PFSK-1 (cell line): ENCODE data around the gene MICU1.

ENCODE experiments used
- FOXP2 ChIP-seq: optimal IDR thresholded peaks from 2 replicates; pipeline ENCODE3; 2011; ENCODE audit warnings: borderline replicate concordance, control low read depth, inconsistent platforms; ENCODE audit not compliant: insufficient read depth; ENCODE audit errors: extremely low read length, extremely low read depth
- POLR2AphosphoS5 ChIP-seq: IDR thresholded peaks from 2 replicates; pipeline ENCODE4 v1.6.1; 2012; ENCODE audit warnings: low read depth, mild to moderate bottlenecking, control low read depth, low read length, moderate library complexity
- SIN3A ChIP-seq: IDR thresholded peaks from 2 replicates; pipeline ENCODE4 v1.6.1; 2012; ENCODE audit warnings: mild to moderate bottlenecking, low read length, moderate library complexity, borderline replicate concordance; ENCODE audit not compliant: insufficient read depth
- TAF1 ChIP-seq: IDR thresholded peaks from 2 replicates; pipeline ENCODE4 v1.6.1; 2012; ENCODE audit warnings: low read length, control low read depth, borderline replicate concordance; ENCODE audit not compliant: insufficient read depth
- TF ChIP-seq, protein P1 (sequence below), 2 experiments: IDR thresholded peaks; 2 replicates each; pipeline versions ENCODE4 v1.6.1 to v1.8.0; 2011 to 2012; ENCODE audit warnings: low read depth in 2 of 2, low read length in 2 of 2, control low read depth in 1 of 2, inconsistent platforms in 1 of 2, mild to moderate bottlenecking in 1 of 2, moderate library complexity in 1 of 2; ENCODE audit not compliant: insufficient read depth in 1 of 2

The MICU1 gene

DNA sequence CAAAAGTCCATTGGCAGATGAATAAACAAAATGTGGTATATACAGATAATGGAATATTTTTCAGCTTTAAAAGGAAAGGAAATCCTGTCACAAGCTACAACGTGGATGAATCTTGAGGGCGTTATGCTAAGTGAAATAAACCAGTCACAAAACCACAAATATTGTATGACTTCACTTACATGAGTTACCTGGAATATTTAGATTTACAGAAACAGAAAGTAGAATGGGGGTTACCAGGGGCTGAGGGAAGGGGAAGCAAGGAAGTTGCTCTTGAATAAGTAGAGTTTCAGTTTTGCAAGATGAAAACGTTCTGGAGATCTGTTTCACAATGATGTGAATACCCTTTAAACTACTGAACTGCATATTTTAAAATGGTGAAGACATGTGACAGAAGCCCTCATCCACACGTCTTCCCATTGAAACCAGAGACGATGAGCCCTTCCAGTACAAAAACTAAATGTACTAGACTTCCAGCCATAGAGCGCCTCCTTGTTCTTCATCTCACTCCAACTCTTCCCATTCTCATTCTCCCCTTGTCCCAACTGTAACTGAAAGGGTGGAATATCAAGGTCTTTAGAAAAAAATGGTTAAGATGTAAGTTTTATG lies 62.4 kb downstream of the MICU1 start:
- TF ChIP-seq POLR2AphosphoS5 (no peak), FOXP2 (no peak), TAF1 (no peak), SIN3A (no peak)
- TF ChIP-seq, protein P1, sequence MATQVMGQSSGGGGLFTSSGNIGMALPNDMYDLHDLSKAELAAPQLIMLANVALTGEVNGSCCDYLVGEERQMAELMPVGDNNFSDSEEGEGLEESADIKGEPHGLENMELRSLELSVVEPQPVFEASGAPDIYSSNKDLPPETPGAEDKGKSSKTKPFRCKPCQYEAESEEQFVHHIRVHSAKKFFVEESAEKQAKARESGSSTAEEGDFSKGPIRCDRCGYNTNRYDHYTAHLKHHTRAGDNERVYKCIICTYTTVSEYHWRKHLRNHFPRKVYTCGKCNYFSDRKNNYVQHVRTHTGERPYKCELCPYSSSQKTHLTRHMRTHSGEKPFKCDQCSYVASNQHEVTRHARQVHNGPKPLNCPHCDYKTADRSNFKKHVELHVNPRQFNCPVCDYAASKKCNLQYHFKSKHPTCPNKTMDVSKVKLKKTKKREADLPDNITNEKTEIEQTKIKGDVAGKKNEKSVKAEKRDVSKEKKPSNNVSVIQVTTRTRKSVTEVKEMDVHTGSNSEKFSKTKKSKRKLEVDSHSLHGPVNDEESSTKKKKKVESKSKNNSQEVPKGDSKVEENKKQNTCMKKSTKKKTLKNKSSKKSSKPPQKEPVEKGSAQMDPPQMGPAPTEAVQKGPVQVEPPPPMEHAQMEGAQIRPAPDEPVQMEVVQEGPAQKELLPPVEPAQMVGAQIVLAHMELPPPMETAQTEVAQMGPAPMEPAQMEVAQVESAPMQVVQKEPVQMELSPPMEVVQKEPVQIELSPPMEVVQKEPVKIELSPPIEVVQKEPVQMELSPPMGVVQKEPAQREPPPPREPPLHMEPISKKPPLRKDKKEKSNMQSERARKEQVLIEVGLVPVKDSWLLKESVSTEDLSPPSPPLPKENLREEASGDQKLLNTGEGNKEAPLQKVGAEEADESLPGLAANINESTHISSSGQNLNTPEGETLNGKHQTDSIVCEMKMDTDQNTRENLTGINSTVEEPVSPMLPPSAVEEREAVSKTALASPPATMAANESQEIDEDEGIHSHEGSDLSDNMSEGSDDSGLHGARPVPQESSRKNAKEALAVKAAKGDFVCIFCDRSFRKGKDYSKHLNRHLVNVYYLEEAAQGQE (IDR thresholded peaks at IDR 0.05; ENCODE audit: insufficient read depth in 1 of 2, low read depth in 2 of 2, low read length in 2 of 2) = no peak

DNA sequence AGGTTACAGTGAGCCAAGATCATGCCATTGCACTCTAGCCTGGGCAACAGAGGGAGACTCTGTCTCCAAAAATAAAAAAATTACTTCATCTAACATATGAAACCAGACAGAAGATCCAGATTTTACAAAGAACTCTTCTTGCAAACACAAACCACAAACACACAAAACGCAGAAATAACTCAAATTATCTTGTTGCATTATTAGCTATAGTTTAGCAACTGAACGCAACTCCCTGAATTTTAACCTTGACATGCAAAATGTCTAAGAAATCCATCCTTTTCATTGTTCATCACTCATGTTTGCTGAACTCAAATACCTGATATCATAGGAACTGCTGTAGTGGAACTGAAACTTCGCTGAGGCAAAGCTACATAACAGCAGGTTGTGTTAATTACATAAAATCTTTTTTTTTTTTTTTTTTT lies 64.1 kb downstream of the MICU1 start:
- TF ChIP-seq, protein P1 (IDR thresholded peaks at IDR 0.05; ENCODE audit: insufficient read depth in 1 of 2, low read depth in 2 of 2, low read length in 2 of 2) = no peak
- TF ChIP-seq FOXP2 (no peak), SIN3A (no peak), POLR2AphosphoS5 (no peak), TAF1 (no peak)

DNA sequence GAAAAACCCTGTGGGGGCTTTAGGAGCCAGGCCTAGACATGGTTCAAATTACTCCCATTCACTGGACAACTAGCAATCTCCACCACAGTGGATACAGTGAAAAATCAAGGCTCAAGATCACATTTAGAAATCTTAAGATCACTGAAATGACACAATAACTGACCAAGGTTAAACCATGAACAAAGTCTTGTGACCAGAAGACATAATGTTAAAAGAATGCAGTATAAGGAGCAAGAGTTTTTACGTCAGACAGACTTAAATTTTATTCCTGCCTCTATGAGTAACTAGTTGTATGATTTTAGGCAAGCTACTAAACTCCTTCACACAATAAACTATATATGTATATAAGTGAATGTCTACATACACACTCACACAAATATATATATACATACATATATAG lies 68.5 kb downstream of the MICU1 start:
- TF ChIP-seq, protein P1 (IDR thresholded peaks at IDR 0.05; ENCODE audit: insufficient read depth in 1 of 2, low read depth in 2 of 2, low read length in 2 of 2) = no peak
- TF ChIP-seq FOXP2 = no peak
- TF ChIP-seq TAF1 = no peak
- TF ChIP-seq SIN3A = no peak
- TF ChIP-seq POLR2AphosphoS5 = no peak

DNA sequence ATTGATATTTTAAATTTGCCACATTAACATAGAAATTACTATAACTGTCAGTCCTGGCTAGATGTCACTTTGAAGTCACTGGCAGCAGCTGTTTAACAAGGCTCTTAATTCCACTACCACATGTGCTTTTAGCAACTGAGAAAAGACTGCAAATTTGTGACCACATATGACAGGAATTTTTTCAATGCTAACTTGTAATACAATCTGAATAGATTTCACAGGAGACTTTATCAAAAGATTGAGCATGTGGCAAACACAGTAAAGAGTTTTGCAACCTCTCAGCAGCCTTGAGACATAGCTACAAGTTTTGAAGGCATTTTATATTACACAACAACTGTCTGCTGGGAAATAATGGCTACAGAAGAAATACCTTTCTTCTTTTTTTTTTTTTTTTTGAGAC lies 73.0 kb downstream of the MICU1 start:
- no peak for TF ChIP-seq POLR2AphosphoS5
- no peak for TF ChIP-seq FOXP2
- TF ChIP-seq SIN3A = no peak
- no peak for TF ChIP-seq TAF1
- TF ChIP-seq, protein P1 (IDR thresholded peaks at IDR 0.05; ENCODE audit: insufficient read depth in 1 of 2, low read depth in 2 of 2, low read length in 2 of 2) = no peak

DNA sequence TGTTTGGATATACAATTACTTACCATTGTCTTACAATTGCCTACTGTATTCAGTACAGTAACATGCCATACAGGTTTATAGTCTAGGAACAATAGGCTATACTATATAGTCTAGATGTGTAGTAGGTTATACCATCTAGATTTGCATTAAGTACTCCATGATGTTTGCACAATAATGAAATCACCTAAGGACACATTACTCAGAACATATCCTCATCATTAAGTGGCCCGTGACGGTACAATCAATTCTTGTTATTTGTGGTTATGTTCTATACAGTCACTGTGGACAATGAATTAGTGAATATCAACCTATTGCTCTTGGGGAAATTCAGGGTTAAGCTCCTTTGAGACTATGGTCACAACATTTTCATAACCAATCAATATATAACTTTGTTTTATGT lies 75.6 kb downstream of the MICU1 start:
- TF ChIP-seq, protein P1 (IDR thresholded peaks at IDR 0.05; ENCODE audit: insufficient read depth in 1 of 2, low read depth in 2 of 2, low read length in 2 of 2) = no peak
- TF ChIP-seq POLR2AphosphoS5 (no peak), FOXP2 (no peak), TAF1 (no peak), SIN3A (no peak)
